Measurements from ENCODE around the gene XRCC6.

DNA sequence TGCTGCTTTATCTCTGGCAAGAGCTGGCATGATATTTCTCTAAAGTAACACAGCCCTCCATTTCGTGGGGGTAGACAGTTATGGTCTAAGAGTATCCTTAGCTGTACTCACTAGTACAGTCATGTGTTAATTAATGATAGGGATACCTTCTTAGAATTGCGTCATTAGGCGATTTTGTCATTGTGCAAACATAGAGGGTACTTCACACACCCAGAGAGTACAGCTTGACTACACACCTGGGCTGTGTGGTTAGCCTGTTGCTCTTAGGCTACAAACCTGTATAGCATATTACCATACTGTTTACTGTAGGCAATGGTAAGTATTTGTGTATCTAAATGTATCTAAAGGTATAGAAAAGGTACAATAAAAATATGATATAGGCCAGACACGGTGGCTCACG, 17.0 kb downstream of the XRCC6 start:
- no peak for TF ChIP-seq CTCF (IDR thresholded peaks at IDR 0.05)
- TF ChIP-seq POLR2AphosphoS5 (IDR thresholded peaks at IDR 0.05; ENCODE audit: insufficient read depth in 1 of 2, low read depth in 1 of 2), result no peak

Measured in vagina (tissue), 2 donors.